H1 (cell line): Measurements from ENCODE around the gene RPL14. TPM values are rescaled to one million over a fixed set of nuclear protein-coding genes. Genes with fewer than 3 reads are reported as not detected.

Experiments used
- CTCF ChIA-PET: fragments of 300-600 bp; sonication (Branson Sonifier 250); formaldehyde crosslinking; loops from one replicate; lab custom pipeline; 2021; ENCODE audit not compliant: partially characterized antibody; lab: Charles Lee
- POLR2A ChIA-PET: fragments of 300-600 bp; sonication (Branson Sonifier 250); formaldehyde crosslinking; loops from one replicate; lab custom pipeline; 2021; ENCODE audit warnings: inconsistent platforms; ENCODE audit not compliant: partially characterized antibody; lab: Charles Lee
- DNase-seq, 2 experiments: peaks; one replicate each; pipeline versions ENCODE4 v3.0.0 to v3.0.0-alpha.2; 2010 to 2022; ENCODE audit warnings: low spot score in 2 of 2, low read depth in 1 of 2, mixed read lengths in 1 of 2
- FAIRE-seq: peaks from 2 replicates; lab custom pipeline; 2011; peaks lifted over from hg19 to GRCh38; lab: Jason Lieb, UNC
- H2AFZ ChIP-seq: 2 replicates; pipeline ENCODE4 v1.8.1; 2012; ENCODE audit warnings: low read length, inconsistent platforms
- H2AK5ac ChIP-seq: 2 replicates; pipeline ENCODE4 v1.6.1; 2013; ENCODE audit warnings: low read depth, low read length
- H2BK120ac ChIP-seq: replicated peaks from 2 replicates; pipeline ENCODE3; 2013; ENCODE audit warnings: low read depth, low read length, inconsistent platforms
- H2BK12ac ChIP-seq: 2 replicates; pipeline ENCODE4 v1.6.1; 2013; ENCODE audit warnings: low read depth, low read length
- H2BK15ac ChIP-seq: 2 replicates; pipeline ENCODE4 v1.6.1; 2013; ENCODE audit warnings: low read length
- H2BK20ac ChIP-seq: 2 replicates; pipeline ENCODE4 v1.6.1; 2013; ENCODE audit warnings: low read length
- H2BK5ac ChIP-seq: 2 replicates; pipeline ENCODE4 v1.6.1; 2013; ENCODE audit warnings: low read depth, low read length
- H3K14ac ChIP-seq: 2 replicates; pipeline ENCODE4 v1.6.1; 2013; ENCODE audit warnings: inconsistent platforms; ENCODE audit not compliant: insufficient read length
- H3K18ac ChIP-seq: 2 replicates; pipeline ENCODE4 v1.6.1; 2013; ENCODE audit warnings: low read length; ENCODE audit errors: extremely low read depth
- H3K23ac ChIP-seq: 2 replicates; pipeline ENCODE4 v1.6.1; 2013; ENCODE audit warnings: inconsistent platforms; ENCODE audit not compliant: insufficient read length
- H3K23me2 ChIP-seq: 2 replicates; pipeline ENCODE4 v1.6.1; 2013; ENCODE audit warnings: low read depth, low read length
- H3K27ac ChIP-seq: 2 replicates; pipeline ENCODE4 v1.6.1; 2011; ENCODE audit warnings: low read depth, low read length, inconsistent platforms
- H3K27me3 ChIP-seq, 4 experiments: replicated peaks in 1 of 4; 1 replicate in 1 of 4; 2 replicates in 3 of 4; pipeline versions ENCODE4 v1.6.1 to v1.8.1; 2011 to 2013; ENCODE audit warnings: low read length in 3 of 4, mild to moderate bottlenecking in 3 of 4, inconsistent platforms in 2 of 4, mixed read lengths in 2 of 4, moderate library complexity in 1 of 4; ENCODE audit not compliant: control insufficient read depth in 3 of 4, insufficient read depth in 3 of 4; ENCODE audit errors: extremely low read depth in 1 of 4
- H3K36me3 ChIP-seq, 4 experiments: 2 replicates each; pipeline versions ENCODE4 v1.6.1 to v1.8.1; 2011 to 2013; ENCODE audit warnings: mild to moderate bottlenecking in 4 of 4, low read length in 3 of 4, moderate library complexity in 2 of 4, control low read depth in 1 of 4, inconsistent platforms in 1 of 4; ENCODE audit not compliant: insufficient read depth in 4 of 4, control insufficient read depth in 2 of 4
- H3K4ac ChIP-seq: replicated peaks from 2 replicates; pipeline ENCODE3; 2013; ENCODE audit warnings: low read length, low read depth, mixed read lengths, inconsistent platforms; ENCODE audit not compliant: insufficient read length
- H3K4me1 ChIP-seq, 4 experiments: replicated peaks in 1 of 4; 1 replicate in 1 of 4; 2 replicates in 3 of 4; pipeline versions ENCODE4 v1.6.1 to v1.8.1; 2011 to 2013; ENCODE audit warnings: low read length in 3 of 4, inconsistent platforms in 2 of 4, mixed read lengths in 1 of 4; ENCODE audit not compliant: insufficient read depth in 4 of 4, control insufficient read depth in 3 of 4
- H3K4me2 ChIP-seq, 2 experiments: 2 replicates each; pipeline versions ENCODE4 v1.6.1 to v1.8.1; 2011 to 2013; ENCODE audit warnings: low read depth in 2 of 2, low read length in 2 of 2, control low read depth in 1 of 2, inconsistent platforms in 1 of 2, mild to moderate bottlenecking in 1 of 2; ENCODE audit not compliant: insufficient read depth in 1 of 2
- H3K4me3 ChIP-seq, 4 experiments: fragments of 200-600, 300-600 bp in 1 of 4; sonication (generic), shearing (Covaris generic), sonication (Bioruptor Twin) in 1 of 4; 2 replicates each; pipeline versions ENCODE4 v1.5.1 to v1.8.1; 2011 to 2016; ENCODE audit warnings: low read length in 4 of 4, low read depth in 3 of 4, control low read depth in 2 of 4, inconsistent platforms in 2 of 4, mild to moderate bottlenecking in 2 of 4, mixed read lengths in 1 of 4, moderate library complexity in 1 of 4; ENCODE audit not compliant: insufficient read depth in 2 of 4; ENCODE audit errors: extremely low read depth in 1 of 4
- H3K56ac ChIP-seq: replicated peaks from 2 replicates; pipeline ENCODE3; 2013; ENCODE audit warnings: low read depth, mild to moderate bottlenecking, mixed read lengths, low read length, inconsistent platforms; ENCODE audit not compliant: insufficient read length
- H3K79me1 ChIP-seq: 2 replicates; pipeline ENCODE4 v1.6.1; 2013; ENCODE audit warnings: low read depth, low read length, control low read depth
- H3K79me2 ChIP-seq, 2 experiments: 2 replicates each; pipeline versions ENCODE4 v1.6.1 to v1.8.1; 2012 to 2013; ENCODE audit warnings: low read length in 2 of 2, mild to moderate bottlenecking in 2 of 2, inconsistent platforms in 1 of 2; ENCODE audit not compliant: insufficient read depth in 2 of 2, control insufficient read depth in 1 of 2
- H3K9ac ChIP-seq, 4 experiments: replicated peaks in 1 of 4; 1 replicate in 1 of 4; 2 replicates in 3 of 4; pipeline versions ENCODE4 v1.6.1 to v1.8.1; 2011 to 2013; ENCODE audit warnings: low read depth in 3 of 4, low read length in 3 of 4, control low read depth in 2 of 4, mild to moderate bottlenecking in 2 of 4, moderate library complexity in 2 of 4, inconsistent platforms in 1 of 4; ENCODE audit errors: extremely low read depth in 1 of 4
- H3K9me3 ChIP-seq, 2 experiments: 2 replicates each; pipeline versions ENCODE4 v1.6.1 to v1.8.1; 2012 to 2013; ENCODE audit warnings: mild to moderate bottlenecking in 2 of 2, moderate library complexity in 2 of 2, control low read depth in 1 of 2, inconsistent platforms in 1 of 2, low read depth in 1 of 2, low read length in 1 of 2, mixed read lengths in 1 of 2; ENCODE audit not compliant: insufficient read depth in 2 of 2
- H4K20me1 ChIP-seq, 2 experiments: replicated peaks in 1 of 2; 2 replicates each; pipeline versions ENCODE3 to v1.8.1; 2011 to 2013; ENCODE audit warnings: inconsistent platforms in 2 of 2, low read length in 2 of 2, mild to moderate bottlenecking in 1 of 2; ENCODE audit not compliant: insufficient read depth in 2 of 2, control insufficient read depth in 1 of 2
- H4K5ac ChIP-seq: 2 replicates; pipeline ENCODE4 v1.6.1; 2013; ENCODE audit warnings: low read length, low read depth, mixed read lengths, inconsistent platforms; ENCODE audit not compliant: insufficient read length
- H4K8ac ChIP-seq: 2 replicates; pipeline ENCODE4 v1.8.0; 2013; ENCODE audit warnings: mild to moderate bottlenecking, moderate library complexity, low read length, inconsistent platforms; ENCODE audit not compliant: insufficient read depth; ENCODE audit errors: extremely low read depth
- H4K91ac ChIP-seq: replicated peaks from 2 replicates; pipeline ENCODE3; 2013; ENCODE audit warnings: low read length, mixed read lengths, inconsistent platforms; ENCODE audit not compliant: insufficient read length
- BRCA1 ChIP-seq: IDR thresholded peaks from 2 replicates; pipeline ENCODE4 v1.6.1; 2012; ENCODE audit warnings: low read depth, low read length, improper control_type of control experiment
- CHD2 ChIP-seq: IDR thresholded peaks from 2 replicates; pipeline ENCODE4 v1.6.1; 2012; ENCODE audit warnings: low read length, improper control_type of control experiment
- EZH2 ChIP-seq: fragments of 200-600 bp; sonication (generic); IDR thresholded peaks from 2 replicates; pipeline ENCODE4 v1.7.1; 2012; ENCODE audit warnings: low read depth, mild to moderate bottlenecking, moderate library complexity, low read length, inconsistent platforms; ENCODE audit not compliant: severe bottlenecking
- NANOG ChIP-seq: IDR thresholded peaks from 2 replicates; pipeline ENCODE4 v1.6.1; 2011; ENCODE audit warnings: low read length, low read depth, mild to moderate bottlenecking, inconsistent platforms; ENCODE audit not compliant: insufficient read depth, poor library complexity, severe bottlenecking
- RBBP5 ChIP-seq: IDR thresholded peaks from 2 replicates; pipeline ENCODE4 v1.7.1; 2012; ENCODE audit warnings: low read depth, mild to moderate bottlenecking, inconsistent platforms, low read length, moderate library complexity, borderline replicate concordance
- ZNF274 ChIP-seq: IDR thresholded peaks from 2 replicates; pipeline ENCODE4 v1.7.0; 2012; ENCODE audit warnings: low read length, borderline replicate concordance; ENCODE audit errors: extremely low read depth
- WGBS, 2 experiments: shearing (Covaris generic) in 1 of 2; methylation state at CpG; one replicate each; pipeline versions ENCODE4 v1.1.6 to v1.1.7; 2013 to 2015; ENCODE audit warnings: low lambda C conversion rate in 2 of 2, mixed read lengths in 2 of 2, inconsistent platforms in 1 of 2, low coverage in 1 of 2, missing lambda C conversion rate in 1 of 2; ENCODE audit not compliant: insufficient replicate concordance in 2 of 2, insufficient coverage in 1 of 2, insufficient read length in 1 of 2; ENCODE audit errors: extremely low coverage in 1 of 2, missing lambda C conversion rate in 1 of 2; 5-methylcytosine and 5-hydroxymethylcytosine counted together
- polyA plus RNA-seq, 7 experiments: library from polyadenylated mRNA; depleted of rRNA in 3 of 7; stranded (reverse) in 5 of 7; unstranded in 2 of 7; fragments of >200 nt in 5 of 7; fragments of 200-250 nt in 2 of 7; gene quantifications; 1 replicate in 5 of 7; 2 replicates in 1 of 7; 4 replicates in 1 of 7; pipeline versions ENCODE4 v1.2.1 to v1.2.3, GENCODE V29; 2011 to 2013; ENCODE audit warnings: missing spikeins in 2 of 7, mixed read lengths in 2 of 7
- total RNA-seq: library from RNA; stranded (reverse); fragmentation: NEBNext Ultra II Directional; extraction: Animal tissue kit (Norgen Biotek cat#: 25700); gene quantifications from 2 replicates; pipeline ENCODE4 v1.2.1, GENCODE V29; 2021
- TF ChIP-seq, protein P1 (sequence below), 3 experiments: IDR thresholded peaks; 1 replicate in 2 of 3; 2 replicates in 1 of 3; pipeline versions ENCODE4 v1.5.1 to v1.6.1; 2011; ENCODE audit warnings: low read length in 3 of 3, mild to moderate bottlenecking in 3 of 3, inconsistent platforms in 2 of 3, low read depth in 1 of 3, moderate library complexity in 1 of 3; ENCODE audit not compliant: insufficient read depth in 1 of 3; ENCODE audit errors: control extremely low read depth in 1 of 3
- TF ChIP-seq, protein P2 (sequence below): IDR thresholded peaks from 2 replicates; pipeline ENCODE4 v1.6.1; 2012; ENCODE audit warnings: inconsistent platforms

The RPL14 gene
- total and polyA plus RNA-seq, 2 of the 8 experiments (the other 6 are each of a cell fraction or from before 2014, with no cell fraction given), result 1,192 to 2,341 TPM

GRCh38 chr3:40504636-40505430 lies 47.7 kb downstream of the RPL14 start:
- no peaks in the 10 kb centered on the region for H3K9me3 ChIP-seq
- no peak overlapping the region for H3K56ac ChIP-seq
- ChIA-PET CTCF (interaction anchor here (0.6 to 2.7 kb wide), 7 partner anchors 9 to 312 kb away, joined by 3 to 17 read pairs (median 6); partner anchors contain the start of gene ZNF621), POLR2A (interaction anchor here (0.9 to 3.8 kb wide), 16 partner anchors 10 to 177 kb away, joined by 3 to 78 read pairs (median 6); partner anchors contain the start of genes RPL14, ZNF619 and ZNF621)
- WGBS, 2 experiments, result 87% methylated on average over 5 of the region's 5 CpGs; no CpG with 5 or more reads in 1 of the 2 experiments
- no peak overlapping the region for H3K18ac ChIP-seq
- H3K14ac ChIP-seq, result no peak overlapping the region
- H2BK20ac ChIP-seq, result no peak overlapping the region
- H2BK120ac ChIP-seq, result no peak overlapping the region
- no peak overlapping the region for H2BK5ac ChIP-seq
- no peak overlapping the region for H3K23ac ChIP-seq
- 0 out of 2 replicates have a peak, but pooled peaks cover 3% of the 10 kb centered on the region for H3K23me2 ChIP-seq
- no peak overlapping the region for H3K27ac ChIP-seq
- no peak for DNase-seq
- H2BK12ac ChIP-seq, result no peak overlapping the region
- no peak overlapping the region; the same call in 1 of the 2 replicates for H4K8ac ChIP-seq
- no peaks in the 10 kb centered on the region; a peak in 2 of 7 replicates for H3K4me1 ChIP-seq
- H3K79me2 ChIP-seq, result peaks cover 0 to 26% of the 10 kb centered on the region in 2 experiments; a peak in 2 of 4 replicates
- H3K36me3 ChIP-seq, result peaks cover 0 to 12% (median 2%) of the 10 kb centered on the region in 4 experiments; a peak in 4 of 8 replicates
- no peak overlapping the region; a peak in 1 of 7 replicates for H3K9ac ChIP-seq
- no peak overlapping the region for H2AK5ac ChIP-seq
- peak overlapping the region in 1 of 4 experiments; percentile 95; a peak in 4 of 8 replicates for H3K4me3 ChIP-seq
- H2BK15ac ChIP-seq, result no peak overlapping the region
- H3K4me2 ChIP-seq, result peak overlapping the region; percentile 71 to 73; a peak in 3 of 4 replicates
- no peaks in the 10 kb centered on the region; the same call in 1 of the 2 replicates for H3K79me1 ChIP-seq
- H3K4ac ChIP-seq, result no peak overlapping the region
- H4K5ac ChIP-seq, result no peak overlapping the region
- no peak overlapping the region for H4K91ac ChIP-seq
- no peaks in the 10 kb centered on the region for H3K27me3 ChIP-seq
- H2AFZ ChIP-seq, result peak overlapping the region; percentile 96; the same call in 1 of the 2 replicates
- no peaks in the 10 kb centered on the region for H4K20me1 ChIP-seq
- no peak for FAIRE-seq
- TF ChIP-seq EZH2, result no peak
- TF ChIP-seq CHD2, result no peak
- TF ChIP-seq RBBP5, result no peak
- TF ChIP-seq BRCA1, result no peak
- TF ChIP-seq NANOG, result no peak
- TF ChIP-seq, protein P1, sequence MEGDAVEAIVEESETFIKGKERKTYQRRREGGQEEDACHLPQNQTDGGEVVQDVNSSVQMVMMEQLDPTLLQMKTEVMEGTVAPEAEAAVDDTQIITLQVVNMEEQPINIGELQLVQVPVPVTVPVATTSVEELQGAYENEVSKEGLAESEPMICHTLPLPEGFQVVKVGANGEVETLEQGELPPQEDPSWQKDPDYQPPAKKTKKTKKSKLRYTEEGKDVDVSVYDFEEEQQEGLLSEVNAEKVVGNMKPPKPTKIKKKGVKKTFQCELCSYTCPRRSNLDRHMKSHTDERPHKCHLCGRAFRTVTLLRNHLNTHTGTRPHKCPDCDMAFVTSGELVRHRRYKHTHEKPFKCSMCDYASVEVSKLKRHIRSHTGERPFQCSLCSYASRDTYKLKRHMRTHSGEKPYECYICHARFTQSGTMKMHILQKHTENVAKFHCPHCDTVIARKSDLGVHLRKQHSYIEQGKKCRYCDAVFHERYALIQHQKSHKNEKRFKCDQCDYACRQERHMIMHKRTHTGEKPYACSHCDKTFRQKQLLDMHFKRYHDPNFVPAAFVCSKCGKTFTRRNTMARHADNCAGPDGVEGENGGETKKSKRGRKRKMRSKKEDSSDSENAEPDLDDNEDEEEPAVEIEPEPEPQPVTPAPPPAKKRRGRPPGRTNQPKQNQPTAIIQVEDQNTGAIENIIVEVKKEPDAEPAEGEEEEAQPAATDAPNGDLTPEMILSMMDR (IDR thresholded peaks at IDR 0.05; ENCODE audit: control extremely low read depth in 1 of 3, insufficient read depth in 1 of 3, low read depth in 1 of 3, low read length in 3 of 3), result no peak
- no peak for TF ChIP-seq ZNF274
- TF ChIP-seq, protein P2, sequence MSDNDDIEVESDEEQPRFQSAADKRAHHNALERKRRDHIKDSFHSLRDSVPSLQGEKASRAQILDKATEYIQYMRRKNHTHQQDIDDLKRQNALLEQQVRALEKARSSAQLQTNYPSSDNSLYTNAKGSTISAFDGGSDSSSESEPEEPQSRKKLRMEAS, result no peak
